HepG2 (cell line): Measurements from ENCODE around the gene MC1R. TPM values are rescaled to one million over a fixed set of nuclear protein-coding genes. Genes with fewer than 3 reads are reported as not detected.

Source experiments
- EHMT2 ChIP-seq: fragments of 200-600 bp; sonication (generic); IDR thresholded peaks from 2 replicates; pipeline ENCODE4 v1.7.0; 2017; ENCODE audit warnings: antibody characterized with exemption, low read depth, low read length, borderline replicate concordance
- ETV6 ChIP-seq: sonication (generic); formaldehyde crosslinking; conservative IDR thresholded peaks from 2 replicates; pipeline ENCODE4 v1.4.0; 2020; ENCODE audit warnings: missing genetic modification reagents
- GTF3A ChIP-seq: sonication (generic); formaldehyde crosslinking; conservative IDR thresholded peaks from 2 replicates; pipeline ENCODE4 v1.4.0; 2020; ENCODE audit warnings: mild to moderate bottlenecking, missing genetic modification reagents
- HIVEP1 ChIP-seq: sonication (generic); formaldehyde crosslinking; IDR thresholded peaks from 2 replicates; pipeline ENCODE4 v1.4.0; 2020; ENCODE audit warnings: mild to moderate bottlenecking, missing genetic modification reagents
- KDM3A ChIP-seq: IDR thresholded peaks from 2 replicates; pipeline ENCODE4 v1.6.1; 2018; ENCODE audit warnings: low read depth, missing compliant biosample characterization
- MZF1 ChIP-seq: sonication (generic); formaldehyde crosslinking; IDR thresholded peaks from 2 replicates; pipeline ENCODE4 v1.8.1; 2023; ENCODE audit warnings: mild to moderate bottlenecking, missing genetic modification reagents, borderline replicate concordance
- NAIF1 ChIP-seq: sonication (generic); formaldehyde crosslinking; IDR thresholded peaks from 2 replicates; pipeline ENCODE4 v1.5.0; 2020; ENCODE audit warnings: mild to moderate bottlenecking, missing genetic modification reagents, borderline replicate concordance
- NFE2L1 ChIP-seq: sonication (generic); formaldehyde crosslinking; IDR thresholded peaks from 2 replicates; pipeline ENCODE4 v1.4.0; 2020; ENCODE audit warnings: missing genetic modification reagents, mild to moderate bottlenecking, borderline replicate concordance
- NFIC ChIP-seq: IDR thresholded peaks from 2 replicates; pipeline ENCODE4 v1.6.1; 2012; ENCODE audit warnings: mild to moderate bottlenecking, low read length, inconsistent platforms
- PHF8 ChIP-seq: sonication (generic); formaldehyde crosslinking; IDR thresholded peaks from 2 replicates; pipeline ENCODE4 v1.5.0; 2020; ENCODE audit warnings: missing genetic modification reagents
- POLR2A ChIP-seq, 2 experiments: IDR thresholded peaks; 2 replicates each; pipeline ENCODE4 v1.6.1; 2011; ENCODE audit warnings: low read depth in 2 of 2, low read length in 2 of 2, mild to moderate bottlenecking in 1 of 2, moderate library complexity in 1 of 2; ENCODE audit not compliant: insufficient read depth in 1 of 2
- RFXAP ChIP-seq: sonication (generic); formaldehyde crosslinking; IDR thresholded peaks from 2 replicates; pipeline ENCODE4 v1.4.0; 2020; ENCODE audit warnings: missing genetic modification reagents, borderline replicate concordance
- SMAD3 ChIP-seq: sonication (generic); formaldehyde crosslinking; IDR thresholded peaks from 2 replicates; pipeline ENCODE4 v1.4.0; 2020; ENCODE audit warnings: missing genetic modification reagents
- SMYD3 ChIP-seq: sonication (generic); formaldehyde crosslinking; IDR thresholded peaks from 2 replicates; pipeline ENCODE4 v1.8.1; 2023; ENCODE audit warnings: mild to moderate bottlenecking, missing genetic modification reagents
- SOX5 ChIP-seq: IDR thresholded peaks from 2 replicates; pipeline ENCODE4 v1.6.1; 2016; ENCODE audit warnings: borderline replicate concordance
- SRSF9 ChIP-seq: fragments of 200-400 bp; formaldehyde crosslinking; IDR thresholded peaks from 2 replicates; pipeline ENCODE4 v1.6.1; 2018; ENCODE audit warnings: borderline replicate concordance, mild to moderate bottlenecking, low read depth, low read length; ENCODE audit not compliant: insufficient read depth, poor library complexity, severe bottlenecking
- YY1 ChIP-seq: IDR thresholded peaks from 2 replicates; pipeline ENCODE4 v1.6.1; 2011; ENCODE audit warnings: low read length, low read depth, moderate library complexity, mild to moderate bottlenecking; ENCODE audit not compliant: insufficient read depth, insufficient replicate concordance
- ZFAT ChIP-seq: sonication (generic); formaldehyde crosslinking; conservative IDR thresholded peaks from 2 replicates; pipeline ENCODE4 v1.8.1; 2023; ENCODE audit warnings: missing genetic modification reagents, inconsistent platforms
- ZFP36L1 ChIP-seq: sonication (generic); formaldehyde crosslinking; IDR thresholded peaks from 2 replicates; pipeline ENCODE4 v1.8.0; 2022; ENCODE audit warnings: mild to moderate bottlenecking, missing genetic modification reagents, moderate library complexity
- ZFP36L2 ChIP-seq: sonication (generic); formaldehyde crosslinking; IDR thresholded peaks from 2 replicates; pipeline ENCODE4 v1.4.0; 2020; ENCODE audit warnings: missing genetic modification reagents
- ZNF207 ChIP-seq: fragments of 450-650 bp; IDR thresholded peaks from 2 replicates; pipeline ENCODE4 v1.6.1; 2016; ENCODE audit warnings: antibody characterized with exemption, borderline replicate concordance
- ZNF30 ChIP-seq: sonication (generic); formaldehyde crosslinking; IDR thresholded peaks from 2 replicates; pipeline ENCODE4 v1.5.0; 2020; ENCODE audit warnings: mild to moderate bottlenecking, missing genetic modification reagents
- ZNF333 ChIP-seq: sonication (generic); formaldehyde crosslinking; IDR thresholded peaks from 2 replicates; pipeline ENCODE4 v1.4.0; 2020; ENCODE audit warnings: mild to moderate bottlenecking, missing genetic modification reagents, borderline replicate concordance
- ZNF446 ChIP-seq: sonication (generic); formaldehyde crosslinking; IDR thresholded peaks from 2 replicates; pipeline ENCODE4 v1.5.0; 2020; ENCODE audit warnings: mild to moderate bottlenecking, missing genetic modification reagents
- ZNF496 ChIP-seq: sonication (generic); formaldehyde crosslinking; IDR thresholded peaks from 2 replicates; pipeline ENCODE4 v1.8.1; 2023; ENCODE audit warnings: mild to moderate bottlenecking, moderate library complexity, missing genetic modification reagents; ENCODE audit not compliant: insufficient replicate concordance
- ZNF543 ChIP-seq: sonication (generic); formaldehyde crosslinking; IDR thresholded peaks from 2 replicates; pipeline ENCODE4 v1.4.0; 2020; ENCODE audit warnings: mild to moderate bottlenecking, missing genetic modification reagents
- ZNF547 ChIP-seq: sonication (generic); formaldehyde crosslinking; IDR thresholded peaks from 2 replicates; pipeline ENCODE4 v1.5.1; 2020; ENCODE audit warnings: mild to moderate bottlenecking, missing genetic modification reagents
- ZNF552 ChIP-seq: sonication (generic); formaldehyde crosslinking; IDR thresholded peaks from 2 replicates; pipeline ENCODE4 v1.9.0; 2022; ENCODE audit warnings: missing genetic modification reagents, mild to moderate bottlenecking, borderline replicate concordance
- ZNF709 ChIP-seq: sonication (generic); formaldehyde crosslinking; IDR thresholded peaks from 2 replicates; pipeline ENCODE4 v1.5.0; 2020; ENCODE audit warnings: mild to moderate bottlenecking, missing genetic modification reagents
- ZNF761 ChIP-seq: sonication (generic); formaldehyde crosslinking; conservative IDR thresholded peaks from 2 replicates; pipeline ENCODE4 v1.4.0; 2020; ENCODE audit warnings: mild to moderate bottlenecking, missing genetic modification reagents
- ZNF776 ChIP-seq: sonication (generic); formaldehyde crosslinking; IDR thresholded peaks from 2 replicates; pipeline ENCODE4 v1.4.0; 2020; ENCODE audit warnings: mild to moderate bottlenecking, missing genetic modification reagents
- ZNF790 ChIP-seq: sonication (generic); formaldehyde crosslinking; IDR thresholded peaks from 2 replicates; pipeline ENCODE4 v1.8.0; 2022; ENCODE audit warnings: missing genetic modification reagents, mild to moderate bottlenecking, borderline replicate concordance
- ZNF841 ChIP-seq: sonication (generic); formaldehyde crosslinking; IDR thresholded peaks from 2 replicates; pipeline ENCODE4 v1.8.1; 2023; ENCODE audit warnings: missing genetic modification reagents, borderline replicate concordance
- ZSCAN9 ChIP-seq: IDR thresholded peaks from 2 replicates; pipeline ENCODE4 v1.6.1; 2016; ENCODE audit warnings: borderline replicate concordance
- polyA plus RNA-seq, 8 experiments: library from polyadenylated mRNA; depleted of rRNA in 3 of 8; stranded (reverse) in 7 of 8; unstranded in 1 of 8; fragments of >200 nt; fragmentation: Illumina TruSeq in 4 of 8; extraction: Trizol in 4 of 8; gene quantifications; 2 replicates each; pipeline versions ENCODE4 v1.2.1 to v1.2.3, GENCODE V29; 2011 to 2016; ENCODE audit warnings: low read depth in 4 of 8, missing spikeins in 1 of 8, mixed read lengths in 1 of 8; ENCODE audit not compliant: insufficient read depth in 1 of 8
- total RNA-seq, 5 experiments: library from RNA; depleted of rRNA; stranded (reverse); fragments of >200 nt; fragmentation: Illumina TruSeq; extraction: Trizol; gene quantifications; 2 replicates each; pipeline ENCODE4 v1.2.3, GENCODE V29; 2016; ENCODE audit warnings: low read depth in 1 of 5

Gene MC1R
- total and polyA plus RNA-seq, 2 of the 13 experiments (the other 11 are each of a cell fraction or from before 2014, with no cell fraction given) = 9.1 to 14.8 TPM

GRCh38 chr16:89922884-89923639, 4.4 kb downstream of the MC1R start, which contains the start of gene TUBB3 (continued):
- no peak for TF ChIP-seq SRSF9
- no peak for TF ChIP-seq GTF3A (CRISPR knock-in tag)
- no peak for TF ChIP-seq ZNF30
- TF ChIP-seq RFXAP (CRISPR knock-in tag) = no peak
- TF ChIP-seq ZNF333 = peak; percentile 14; the same call in 1 of the 2 replicates
- TF ChIP-seq ZNF547 (CRISPR knock-in tag) = no peak; the same call in 1 of the 2 replicates
- TF ChIP-seq ZFP36L1 (CRISPR knock-in tag) = peak; percentile 66; the same call in 1 of the 2 replicates
- TF ChIP-seq PHF8 (CRISPR knock-in tag) = peak; percentile 45; the same call in 1 of the 2 replicates
- peak in 1 of 2 experiments; percentile 90; a peak in 2 of 4 replicates for TF ChIP-seq POLR2A (IDR thresholded peaks at IDR 0.05; ENCODE audit: insufficient read depth in 1 of 2, low read depth in 2 of 2, low read length in 2 of 2)
- peak; percentile 74; the same call in 1 of the 2 replicates for TF ChIP-seq ETV6 (CRISPR knock-in tag)
- no peak for TF ChIP-seq SMYD3 (CRISPR knock-in tag)
- TF ChIP-seq ZNF761 = no peak; the same call in 1 of the 2 replicates
- peak; percentile 60 for TF ChIP-seq ZNF552
- TF ChIP-seq ZSCAN9 (CRISPR knock-in tag) = no peak
- TF ChIP-seq NFIC = no peak
- no peak for TF ChIP-seq ZNF841
- no peak for TF ChIP-seq ZNF496 (CRISPR knock-in tag)
- TF ChIP-seq HIVEP1 = no peak
- no peak for TF ChIP-seq NFE2L1
- TF ChIP-seq SMAD3 = no peak
- TF ChIP-seq ZNF709 = no peak
- TF ChIP-seq ZNF543 = peak; percentile 13; the same call in 1 of the 2 replicates
- TF ChIP-seq NAIF1 (CRISPR knock-in tag) = no peak
- no peak for TF ChIP-seq MZF1 (CRISPR knock-in tag)
- TF ChIP-seq EHMT2 = no peak
- TF ChIP-seq YY1 = peak; percentile 69
- TF ChIP-seq ZNF776 = no peak
- peak; percentile 48; the same call in 1 of the 2 replicates for TF ChIP-seq ZNF446 (CRISPR knock-in tag)
- TF ChIP-seq KDM3A (CRISPR knock-in tag) = no peak
- TF ChIP-seq ZFAT (CRISPR knock-in tag) = no peak
- TF ChIP-seq ZNF207 = no peak
- TF ChIP-seq ZFP36L2 = no peak
- TF ChIP-seq ZNF790 (CRISPR knock-in tag) = peak; percentile 97; the same call in 1 of the 2 replicates
- no peak; the same call in 1 of the 2 replicates for TF ChIP-seq SOX5 (CRISPR knock-in tag)
